Fibroblast of peridontal ligament (primary cell): ENCODE measurements around the gene ZNF536.
"Not testable (repeated sequence)": the region's sequence is repeated elsewhere in the genome, so short reads cannot be mapped to it uniquely, and the experiment has no call there.

Source experiments
- DNase-seq: peaks from one replicate; pipeline ENCODE4 v3.0.0-alpha.2; 2010; ENCODE audit errors: extremely low read depth

Gene ZNF536

GRCh38 chr19:30446120-30446519 is 73.9 kb downstream of the ZNF536 start:
- not testable (repeated sequence) for DNase-seq

GRCh38 chr19:30446850-30447552 is 74.8 kb downstream of the ZNF536 start:
- DNase-seq, result no peak

GRCh38 chr19:30447553-30447870 is 75.3 kb downstream of the ZNF536 start:
- DNase-seq, result no peak

GRCh38 chr19:30448386-30449077 is 76.3 kb downstream of the ZNF536 start:
- no peak for DNase-seq

GRCh38 chr19:30449078-30449590 is 77.0 kb downstream of the ZNF536 start:
- DNase-seq, result no peak

- no peak for DNase-seq
Measured at GRCh38 chr19:30449673-30450072, 77.5 kb downstream of the ZNF536 start.

GRCh38 chr19:30450100-30450499 is 77.9 kb downstream of the ZNF536 start:
- no peak for DNase-seq

- no peak for DNase-seq
Measured at GRCh38 chr19:30450835-30451321, 78.7 kb downstream of the ZNF536 start.

GRCh38 chr19:30452931-30453330 is 80.7 kb downstream of the ZNF536 start:
- no peak for DNase-seq

- DNase-seq, result no peak
Measured at GRCh38 chr19:30453743-30454142, 81.6 kb downstream of the ZNF536 start.

- no peak for DNase-seq
Measured at GRCh38 chr19:30455881-30456280, 83.7 kb downstream of the ZNF536 start.

GRCh38 chr19:30457484-30457883 is 85.3 kb downstream of the ZNF536 start:
- no peak for DNase-seq

- no peak for DNase-seq
Measured at GRCh38 chr19:30459859-30460258, 87.7 kb downstream of the ZNF536 start.

- no peak for DNase-seq
Measured at GRCh38 chr19:30464162-30464561, 92.0 kb downstream of the ZNF536 start.

GRCh38 chr19:30466598-30466997 is 94.4 kb downstream of the ZNF536 start:
- not testable (repeated sequence) for DNase-seq

- no peak for DNase-seq
Measured at GRCh38 chr19:30467239-30467638, 95.1 kb downstream of the ZNF536 start.

GRCh38 chr19:30469774-30470173 is 97.6 kb downstream of the ZNF536 start:
- no peak for DNase-seq

- no peak for DNase-seq
Measured at GRCh38 chr19:30471441-30471840, 99.3 kb downstream of the ZNF536 start.

- no peak for DNase-seq
Measured at GRCh38 chr19:30473334-30473867, 101.2 kb downstream of the ZNF536 start.

GRCh38 chr19:30476997-30477396 is 104.8 kb downstream of the ZNF536 start:
- no peak for DNase-seq

GRCh38 chr19:30479231-30479630 is 107.0 kb downstream of the ZNF536 start:
- DNase-seq, result no peak

GRCh38 chr19:30480097-30480496 is 107.9 kb downstream of the ZNF536 start:
- no peak for DNase-seq

GRCh38 chr19:30481063-30481462 is 108.9 kb downstream of the ZNF536 start:
- no peak for DNase-seq
